CD1c-positive myeloid dendritic cell (primary cell): Measurements from ENCODE around the gene QRICH2.
"Not testable (repeated sequence)": the region's sequence is repeated elsewhere in the genome, so short reads cannot be mapped to it uniquely, and the experiment has no call there.

Experiments
- DNase-seq: peaks from one replicate; pipeline ENCODE4 v3.0.0-alpha.2; 2016; ENCODE audit errors: extremely low spot score

Gene QRICH2

GRCh38 chr17:76267581-76268001 is 40.5 kb downstream of the QRICH2 start:
- not testable (repeated sequence) for DNase-seq

- DNase-seq, result no peak
These were observed 41.0 kb downstream of the QRICH2 start for GRCh38 chr17:76267051-76267576.

DNA sequence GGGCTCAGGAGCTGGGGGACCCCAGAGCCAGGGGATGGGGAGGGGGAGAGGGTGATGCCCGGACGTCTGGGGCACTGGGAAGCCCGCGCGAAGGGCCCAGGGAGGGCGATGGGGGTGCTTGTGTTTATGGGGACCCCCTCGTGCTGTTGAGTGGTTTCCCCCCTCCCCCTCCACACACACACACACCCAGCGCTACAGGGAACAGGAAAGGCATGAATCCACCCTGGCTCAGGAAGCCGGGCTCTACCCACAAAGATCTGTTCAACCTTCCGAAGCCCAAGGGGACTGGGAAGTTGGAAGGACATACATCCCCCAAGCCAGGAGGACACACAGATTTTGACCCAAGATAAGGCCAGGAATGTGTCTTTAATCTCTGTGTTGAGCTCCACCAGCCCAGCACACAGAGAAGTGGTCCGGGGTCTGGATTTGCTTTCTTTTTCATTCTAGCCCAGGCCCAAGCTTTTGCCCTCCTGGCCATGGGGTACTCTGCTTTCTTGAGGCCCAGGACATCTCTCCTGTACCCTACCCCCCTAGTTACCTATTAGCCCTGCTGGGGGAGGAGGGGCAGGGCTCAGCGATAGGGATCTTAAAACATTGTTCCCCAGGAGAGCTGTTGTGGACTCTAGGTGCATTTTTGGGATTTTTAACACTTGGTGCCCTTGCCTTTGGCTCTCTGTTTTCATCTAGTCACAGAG is 41.7 kb downstream of the QRICH2 start:
- no peak for DNase-seq

DNA sequence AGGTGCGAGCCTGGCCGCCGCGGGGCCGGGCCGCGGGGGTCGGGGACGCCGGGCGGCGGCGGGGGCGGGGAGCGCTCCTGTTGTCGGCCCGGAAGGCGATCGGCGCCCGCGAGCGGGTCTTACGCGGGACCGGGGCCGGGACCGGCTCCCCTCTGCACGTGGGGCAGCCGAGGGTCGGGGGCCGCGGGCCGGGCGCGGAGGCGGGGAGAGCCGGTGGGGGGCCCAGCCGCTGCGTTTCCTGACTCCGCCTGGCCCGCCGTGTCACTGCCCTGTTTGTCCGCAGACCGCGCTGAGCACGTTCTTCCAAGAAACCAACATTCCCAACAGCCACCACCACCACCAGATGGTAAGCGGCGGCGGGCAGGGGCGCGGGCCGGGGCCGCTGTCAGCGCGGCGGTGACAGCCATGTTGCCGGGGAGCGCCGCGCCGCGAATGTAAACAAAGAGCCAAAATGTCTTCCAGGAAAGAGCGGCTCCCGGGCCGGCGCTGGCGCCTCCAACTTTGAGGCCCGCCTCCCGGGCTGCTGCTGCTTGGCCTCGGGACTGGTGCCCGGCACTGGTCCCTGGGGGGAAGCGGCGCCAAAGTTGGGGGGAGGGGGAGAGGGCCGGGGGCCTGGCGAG is 42.3 kb downstream of the QRICH2 start:
- peak; percentile 69 for DNase-seq

DNA sequence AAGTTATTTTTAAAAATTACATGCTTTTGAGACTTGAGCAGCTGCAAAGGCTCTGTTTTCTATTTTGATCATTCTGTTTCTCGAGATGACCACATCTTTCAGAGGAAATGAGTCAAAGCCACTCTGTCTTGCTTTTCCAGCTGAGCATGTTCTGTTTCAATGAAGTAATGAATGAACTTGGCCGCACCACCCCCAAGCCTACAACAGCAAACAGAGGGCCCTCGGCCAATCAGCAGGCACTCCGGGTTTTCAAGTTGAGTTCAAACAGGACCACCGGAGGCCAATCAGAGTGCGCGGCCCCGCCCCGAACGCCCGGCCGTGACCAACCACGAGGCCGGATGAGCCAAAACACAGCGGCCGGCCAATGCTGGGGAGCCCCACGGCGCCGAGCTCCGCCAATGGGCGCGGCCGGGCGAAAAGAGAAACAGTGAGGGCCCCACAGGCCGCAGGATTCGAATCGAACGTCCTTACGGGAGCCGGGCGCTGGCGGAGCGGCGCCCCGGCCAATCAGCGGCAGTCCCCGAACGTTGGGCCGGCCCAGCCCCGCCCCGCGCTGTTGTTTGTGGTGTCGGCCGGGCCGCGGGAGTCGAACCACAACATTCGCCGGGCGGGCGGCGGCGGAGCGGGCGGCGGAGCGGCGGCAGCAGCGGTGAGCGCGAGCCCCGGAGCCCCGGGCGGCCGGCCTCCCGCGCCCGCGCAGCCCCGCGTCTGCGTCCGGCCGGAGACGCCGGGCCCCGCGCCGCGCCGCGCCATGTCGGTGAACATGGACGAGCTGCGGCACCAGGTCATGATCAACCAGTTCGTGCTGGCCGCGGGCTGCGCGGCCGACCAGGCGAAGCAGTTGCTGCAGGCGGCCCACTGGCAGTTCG is 43.1 kb downstream of the QRICH2 start, which contains the start of gene UBALD2:
Gene UBALD2, plus strand, starts transcription at position 594 of the 869 bp plus-strand sequence. Its CDS starts 158 bp downstream, at position 752.
- DNase-seq, result peak; percentile 99

GRCh38 chr17:76264425-76264754 is 43.7 kb downstream of the QRICH2 start:
- no peak for DNase-seq

- no peak for DNase-seq
These were observed 44.2 kb downstream of the QRICH2 start for GRCh38 chr17:76263896-76264295.

DNA sequence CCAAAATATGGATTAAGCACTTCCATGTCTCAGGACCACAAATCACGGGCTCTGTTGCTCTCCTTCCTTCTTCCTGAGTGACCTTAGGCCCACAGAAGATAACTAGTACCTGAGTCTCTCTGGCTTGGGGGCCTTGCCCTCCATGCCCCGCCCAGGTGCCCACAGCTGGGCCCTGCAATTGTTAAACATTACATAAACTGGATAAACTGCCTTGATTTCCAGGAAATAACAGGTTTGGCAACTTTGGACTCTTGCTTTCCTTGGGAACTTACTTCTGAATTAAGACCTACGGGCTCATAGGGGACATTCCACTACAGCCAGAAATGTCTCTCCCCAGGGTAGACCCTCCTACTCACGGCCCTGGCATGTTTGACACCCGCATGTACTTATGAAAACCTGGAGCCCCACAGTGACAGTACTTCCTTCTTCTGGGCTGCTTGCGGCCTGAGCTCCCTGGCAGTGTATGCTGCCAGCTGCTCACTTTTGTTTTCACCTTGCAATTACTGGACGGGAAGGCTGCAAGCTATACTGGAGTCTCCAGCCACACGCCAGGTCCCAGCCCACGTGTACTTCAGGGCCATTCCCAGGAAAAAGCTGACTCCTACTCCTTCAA is 45.2 kb downstream of the QRICH2 start:
- peak; percentile 80 for DNase-seq

- DNase-seq, result no peak
These were observed 46.5 kb downstream of the QRICH2 start for GRCh38 chr17:76261421-76262215.

DNA sequence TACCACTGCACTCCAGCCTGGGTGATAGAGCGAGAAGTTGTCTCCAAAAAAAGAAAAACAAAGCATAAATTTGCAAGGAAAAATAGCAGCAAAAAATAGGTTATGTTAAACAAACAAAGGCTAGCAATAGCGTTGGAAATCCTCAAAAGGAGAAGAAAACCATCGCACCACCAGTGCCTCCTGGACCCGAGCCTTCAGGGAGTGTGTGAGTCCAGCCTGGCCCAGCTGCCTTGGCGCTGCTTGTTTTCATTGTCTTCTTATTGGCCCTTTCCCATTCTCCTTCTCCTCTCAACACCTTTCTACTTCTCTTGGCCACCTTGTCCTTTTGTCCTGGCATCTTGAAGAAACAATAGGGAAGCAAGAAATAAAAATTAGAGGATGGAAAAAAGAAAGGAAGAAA is 47.4 kb downstream of the QRICH2 start:
- no peak for DNase-seq

DNA sequence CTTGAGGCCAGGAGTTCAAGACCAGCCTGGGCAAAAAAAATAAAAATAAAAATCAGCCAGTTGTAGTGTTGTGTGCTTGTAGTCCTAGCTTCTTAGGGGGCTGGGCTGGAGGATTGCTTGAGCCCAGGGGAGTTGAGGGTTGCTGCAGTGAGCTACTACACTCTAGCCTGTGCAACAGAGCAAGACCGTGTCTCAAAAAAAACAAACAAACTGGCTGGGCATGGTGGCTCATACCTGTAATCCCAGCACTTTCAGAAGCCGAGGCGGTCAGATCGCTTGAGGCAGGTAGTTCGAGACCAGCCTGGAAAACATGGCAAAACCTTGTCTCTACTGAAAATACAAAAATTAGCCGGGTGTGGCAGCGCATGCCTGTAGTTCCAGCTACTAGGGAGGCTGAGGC is 47.9 kb downstream of the QRICH2 start:
- no peak for DNase-seq

DNA sequence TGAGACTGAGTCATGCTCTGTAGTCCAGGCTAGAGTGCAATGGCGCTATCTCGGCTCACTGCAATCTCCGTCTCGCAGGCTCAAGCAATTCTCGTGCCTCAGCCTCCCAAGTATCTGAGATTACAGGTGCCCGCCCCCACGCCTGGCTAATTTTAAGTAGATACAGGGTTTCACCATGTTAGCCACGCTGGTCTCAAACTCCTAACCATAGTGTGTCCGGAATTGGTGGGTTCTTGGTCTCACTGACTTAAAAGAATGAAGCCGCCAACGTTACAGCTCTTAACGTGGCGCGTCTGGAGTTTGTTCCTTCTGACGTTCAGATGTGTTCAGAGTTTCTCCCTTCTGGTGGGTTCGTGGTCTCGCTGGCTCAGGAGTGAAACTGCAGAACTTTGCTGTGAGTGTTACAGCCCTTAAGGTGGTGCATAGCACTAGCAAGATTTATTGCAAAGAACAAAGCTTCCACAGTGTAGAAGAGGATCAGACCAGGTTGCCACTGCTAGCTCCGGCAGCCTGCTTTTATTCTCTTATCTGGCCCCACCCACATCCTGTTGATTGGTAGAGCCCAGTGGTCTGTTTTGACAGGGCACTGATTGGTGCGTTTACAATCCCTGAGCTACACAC is 51.5 kb downstream of the QRICH2 start:
- not testable (repeated sequence) for DNase-seq

DNA sequence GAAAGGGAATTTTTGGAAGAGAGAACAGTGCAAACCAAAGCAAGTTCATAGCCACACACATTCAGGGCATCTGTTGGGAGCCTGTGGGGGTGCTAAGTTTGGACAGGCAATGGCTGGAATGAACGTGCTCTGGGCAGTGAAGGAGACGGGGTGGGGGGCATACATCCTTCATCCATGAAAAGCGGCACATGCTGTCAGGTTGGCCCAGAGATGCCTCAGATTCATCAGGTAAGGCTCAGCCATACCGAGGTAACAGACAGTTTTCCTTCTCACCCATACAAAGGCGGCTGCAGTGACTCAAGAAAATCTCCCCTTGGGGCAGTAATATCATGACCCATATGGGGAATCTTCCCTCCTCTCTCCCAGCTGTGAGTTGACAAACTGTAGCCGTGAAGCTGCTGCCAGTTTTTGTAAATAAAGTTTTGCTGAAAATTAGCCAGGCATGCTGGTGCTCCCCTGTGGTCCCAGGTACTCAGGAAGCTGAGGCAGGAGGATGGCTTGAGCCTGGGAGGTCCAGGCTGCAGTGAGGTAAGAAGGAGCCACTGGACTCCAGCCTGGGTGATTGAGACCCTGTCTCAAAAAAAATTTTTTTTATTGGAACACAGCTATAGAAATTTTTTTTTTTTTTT is 52.2 kb downstream of the QRICH2 start:
- no peak for DNase-seq

- DNase-seq, result no peak
These were observed 53.8 kb downstream of the QRICH2 start for GRCh38 chr17:76254275-76254674.

GRCh38 chr17:76253841-76254240 is 54.2 kb downstream of the QRICH2 start:
- DNase-seq, result no peak

DNA sequence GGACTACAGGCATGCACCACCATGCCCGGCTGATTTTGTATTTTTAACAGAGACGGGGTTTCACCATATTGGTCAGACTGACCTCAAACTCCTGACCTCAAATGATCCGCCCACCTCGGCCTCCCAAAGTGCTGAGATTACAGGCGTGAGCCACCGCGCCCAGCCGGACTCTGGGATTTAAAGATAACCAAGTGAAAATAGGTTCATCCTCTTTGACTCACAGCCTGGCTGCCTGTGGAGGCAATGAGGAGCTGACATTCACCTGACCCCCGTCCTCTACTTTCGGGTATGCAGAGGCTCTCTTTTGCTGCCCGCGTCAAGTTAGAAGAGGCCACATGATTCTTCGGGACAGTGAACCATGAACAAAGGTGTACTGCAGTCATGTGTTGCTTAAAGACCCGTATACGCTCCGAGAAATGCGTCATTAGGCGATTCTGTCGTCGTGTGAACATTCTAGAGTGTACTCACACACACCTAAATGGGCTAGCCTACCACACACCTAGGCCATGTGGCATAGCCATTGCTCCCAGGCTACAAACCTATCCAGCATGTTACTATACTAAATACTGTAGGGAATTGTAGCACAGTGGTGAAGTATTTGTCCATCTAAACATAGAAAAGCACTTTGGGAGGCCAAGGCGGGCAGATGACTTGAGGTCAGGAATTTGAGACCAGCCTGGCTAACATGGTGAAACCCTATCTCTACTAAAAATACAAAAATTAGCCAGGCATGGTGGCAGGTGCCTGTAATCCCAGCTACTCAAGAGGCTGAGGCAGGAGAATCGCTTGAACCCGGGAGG is 54.9 kb downstream of the QRICH2 start:
- not testable (repeated sequence) for DNase-seq

- peak; percentile 94 for DNase-seq
These were observed 55.8 kb downstream of the QRICH2 start for GRCh38 chr17:76252040-76252954.

GRCh38 chr17:76251478-76252039 is 56.5 kb downstream of the QRICH2 start:
- no peak for DNase-seq
